Epithelial cell of esophagus (primary cell): Measurements from ENCODE around the gene PLCL2.

Experiments
- DNase-seq: peaks from one replicate; pipeline ENCODE4 v3.0.0; 2010; ENCODE audit warnings: low read depth
- H3K4me3 ChIP-seq: 2 replicates; pipeline ENCODE4 v1.5.1; 2011; ENCODE audit warnings: mild to moderate bottlenecking, low read length, control low read depth
- TF ChIP-seq, protein P1 (sequence below): IDR thresholded peaks from 2 replicates; pipeline ENCODE4 v1.5.1; 2011; ENCODE audit warnings: low read depth, mild to moderate bottlenecking, low read length, control low read depth, inconsistent platforms; ENCODE audit not compliant: insufficient read depth; ENCODE audit errors: missing control alignments

Gene PLCL2

DNA sequence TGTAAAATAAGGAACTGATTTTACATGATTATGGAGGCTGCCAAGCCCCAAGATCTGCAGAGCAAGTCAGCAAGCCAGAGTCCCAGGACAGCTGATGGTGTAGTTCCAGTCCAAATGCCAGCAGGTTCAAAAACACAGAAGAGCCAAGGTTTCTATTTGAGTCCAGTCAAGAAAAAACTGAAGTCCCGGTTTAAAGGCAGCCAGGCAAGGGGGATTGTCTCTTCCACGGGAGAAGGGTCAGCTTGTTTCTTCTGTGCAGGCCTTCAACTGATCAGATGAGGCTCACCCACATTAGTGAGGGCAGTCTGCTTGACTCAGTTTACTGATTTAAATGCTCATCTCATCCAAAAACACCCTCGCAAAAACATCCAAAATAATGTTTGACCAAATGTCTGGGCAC lies 246.2 kb downstream of the PLCL2 start:
- DNase-seq, result no peak
- TF ChIP-seq, protein P1, sequence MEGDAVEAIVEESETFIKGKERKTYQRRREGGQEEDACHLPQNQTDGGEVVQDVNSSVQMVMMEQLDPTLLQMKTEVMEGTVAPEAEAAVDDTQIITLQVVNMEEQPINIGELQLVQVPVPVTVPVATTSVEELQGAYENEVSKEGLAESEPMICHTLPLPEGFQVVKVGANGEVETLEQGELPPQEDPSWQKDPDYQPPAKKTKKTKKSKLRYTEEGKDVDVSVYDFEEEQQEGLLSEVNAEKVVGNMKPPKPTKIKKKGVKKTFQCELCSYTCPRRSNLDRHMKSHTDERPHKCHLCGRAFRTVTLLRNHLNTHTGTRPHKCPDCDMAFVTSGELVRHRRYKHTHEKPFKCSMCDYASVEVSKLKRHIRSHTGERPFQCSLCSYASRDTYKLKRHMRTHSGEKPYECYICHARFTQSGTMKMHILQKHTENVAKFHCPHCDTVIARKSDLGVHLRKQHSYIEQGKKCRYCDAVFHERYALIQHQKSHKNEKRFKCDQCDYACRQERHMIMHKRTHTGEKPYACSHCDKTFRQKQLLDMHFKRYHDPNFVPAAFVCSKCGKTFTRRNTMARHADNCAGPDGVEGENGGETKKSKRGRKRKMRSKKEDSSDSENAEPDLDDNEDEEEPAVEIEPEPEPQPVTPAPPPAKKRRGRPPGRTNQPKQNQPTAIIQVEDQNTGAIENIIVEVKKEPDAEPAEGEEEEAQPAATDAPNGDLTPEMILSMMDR, result no peak
- no peak overlapping the region for H3K4me3 ChIP-seq

DNA sequence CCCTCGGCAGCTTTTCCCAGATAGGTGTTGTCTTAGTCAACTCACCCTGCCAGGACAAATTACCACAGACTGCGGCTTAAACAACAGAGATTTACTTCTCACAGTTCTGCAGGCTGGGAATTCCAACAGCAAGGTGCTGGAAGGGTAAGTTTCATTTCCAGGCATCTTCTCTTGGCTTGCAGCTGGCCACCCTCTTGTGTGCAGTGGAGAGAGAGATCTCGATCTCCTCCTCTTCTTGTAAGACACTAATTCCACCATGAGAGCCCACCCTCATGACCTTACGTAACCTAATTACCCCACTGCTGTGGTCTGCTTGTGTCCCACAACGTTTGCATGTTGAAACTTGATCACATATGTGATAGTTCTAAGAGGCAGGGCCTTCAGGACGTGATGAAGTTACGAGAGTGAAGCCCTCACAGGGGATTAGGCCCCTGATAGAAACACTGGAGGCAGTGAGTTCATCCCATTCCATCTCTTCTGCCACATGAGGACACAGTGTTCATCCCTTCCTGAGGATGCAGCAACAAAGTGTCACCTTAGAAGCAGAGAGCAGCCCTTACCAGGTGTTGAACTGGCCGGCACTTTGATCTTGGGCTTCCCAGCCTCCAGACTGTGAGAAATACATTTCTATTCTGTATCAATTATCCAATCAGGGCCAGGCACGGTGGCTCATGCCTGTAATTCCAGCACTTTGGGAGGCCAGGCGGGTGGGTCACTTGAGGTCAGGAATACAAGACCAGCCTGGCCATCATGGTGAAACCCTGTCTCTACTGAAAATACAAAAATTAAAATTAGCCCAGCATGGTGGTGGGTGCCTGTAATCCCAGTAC lies 247.7 kb downstream of the PLCL2 start:
- H3K4me3 ChIP-seq, result no peak overlapping the region
- TF ChIP-seq, protein P1, result no peak
- DNase-seq, result no peak

DNA sequence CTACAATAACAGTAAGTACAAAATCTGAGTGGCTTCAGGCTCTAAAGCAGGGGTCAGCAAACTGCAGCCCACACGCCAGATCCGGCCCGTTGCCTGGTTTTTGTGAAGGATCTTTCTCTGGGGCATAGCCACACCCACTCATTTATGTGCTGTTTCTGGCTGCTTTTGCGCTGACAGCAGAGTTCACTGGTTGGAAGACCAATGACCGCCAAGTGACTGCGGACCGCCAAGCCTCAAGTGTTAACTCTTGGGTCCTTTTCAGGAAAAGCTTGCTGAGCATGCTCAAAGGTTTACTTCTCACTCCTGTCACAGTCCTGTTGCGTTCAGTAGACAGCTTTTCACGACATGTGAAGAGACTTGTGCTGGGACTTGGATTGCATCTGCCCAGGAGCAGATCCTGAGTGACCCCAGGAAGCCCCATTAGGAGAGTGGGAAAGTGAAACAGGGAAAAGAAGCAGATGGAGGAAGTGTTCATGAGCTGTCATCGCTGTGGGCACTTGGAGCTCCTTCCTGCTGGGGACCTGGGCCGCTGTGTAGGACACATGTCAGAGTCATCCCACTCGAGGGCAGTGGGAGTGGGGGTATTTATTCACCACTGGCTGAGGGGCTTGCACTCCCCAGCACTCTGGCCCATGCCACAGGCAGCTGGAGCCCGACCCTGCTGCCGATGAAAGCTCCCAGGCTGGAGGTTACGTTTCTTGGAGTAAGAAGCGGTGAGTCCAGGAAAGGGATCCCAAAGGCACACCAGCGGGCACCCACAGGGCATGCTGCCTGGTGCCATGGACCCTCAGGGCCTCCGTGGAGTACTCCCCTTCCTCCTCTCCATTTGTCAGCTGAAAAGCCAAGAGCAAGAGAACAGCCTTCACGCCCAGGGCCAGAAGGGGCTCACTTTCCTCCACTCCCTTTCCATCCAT lies 249.1 kb downstream of the PLCL2 start:
- no peak overlapping the region for H3K4me3 ChIP-seq
- TF ChIP-seq, protein P1, result no peak
- no peak for DNase-seq

DNA sequence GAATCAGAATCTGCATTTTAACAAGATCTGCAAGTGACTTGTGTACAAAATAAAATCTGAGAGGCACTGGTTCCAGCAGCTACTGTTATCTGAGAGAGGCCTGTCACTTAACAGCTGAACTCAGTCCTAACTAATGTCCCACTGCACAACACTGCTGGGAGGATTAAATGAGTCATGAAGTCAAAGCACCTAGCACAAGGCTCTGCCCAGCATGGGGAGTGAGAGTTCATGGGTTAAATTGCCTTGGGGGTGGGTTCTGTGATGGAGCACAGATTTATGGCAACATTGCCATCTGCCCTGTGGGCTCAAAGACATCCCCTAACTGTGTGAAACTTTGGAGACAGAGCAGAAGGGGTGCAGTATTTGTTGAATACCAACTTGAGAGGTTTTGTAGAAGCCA lies 250.9 kb downstream of the PLCL2 start:
- DNase-seq, result no peak
- no peak overlapping the region for H3K4me3 ChIP-seq
- TF ChIP-seq, protein P1, result no peak

DNA sequence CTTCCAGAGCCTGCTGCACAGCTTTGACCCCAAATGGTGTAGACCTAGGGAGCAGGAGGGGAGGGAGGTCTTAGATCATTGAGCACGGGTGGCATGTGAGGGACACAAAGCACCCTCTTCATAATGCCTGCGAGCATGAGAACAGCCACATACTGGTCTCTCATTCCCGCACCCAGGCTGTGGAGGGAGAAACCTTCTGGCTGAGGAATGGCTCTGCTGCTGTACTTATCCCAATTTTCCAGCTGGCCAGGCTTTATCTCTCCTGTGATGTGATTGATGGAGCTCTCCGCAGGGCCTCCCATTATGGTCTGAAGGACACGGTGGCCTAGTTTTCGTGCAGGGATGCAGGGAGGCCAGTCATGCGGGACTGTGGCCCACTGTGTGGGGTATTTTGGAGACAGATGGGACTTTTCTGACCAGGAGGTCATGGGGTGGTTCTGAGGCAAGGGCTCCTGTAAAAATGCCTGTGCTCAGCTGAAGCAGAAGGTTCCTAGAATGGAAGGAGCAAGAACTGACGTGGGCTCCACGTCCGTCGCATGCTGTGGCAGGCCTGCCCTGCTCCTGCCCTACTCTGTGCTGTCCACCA lies 251.5 kb downstream of the PLCL2 start:
- no peak overlapping the region for H3K4me3 ChIP-seq
- no peak for DNase-seq
- TF ChIP-seq, protein P1, result no peak

DNA sequence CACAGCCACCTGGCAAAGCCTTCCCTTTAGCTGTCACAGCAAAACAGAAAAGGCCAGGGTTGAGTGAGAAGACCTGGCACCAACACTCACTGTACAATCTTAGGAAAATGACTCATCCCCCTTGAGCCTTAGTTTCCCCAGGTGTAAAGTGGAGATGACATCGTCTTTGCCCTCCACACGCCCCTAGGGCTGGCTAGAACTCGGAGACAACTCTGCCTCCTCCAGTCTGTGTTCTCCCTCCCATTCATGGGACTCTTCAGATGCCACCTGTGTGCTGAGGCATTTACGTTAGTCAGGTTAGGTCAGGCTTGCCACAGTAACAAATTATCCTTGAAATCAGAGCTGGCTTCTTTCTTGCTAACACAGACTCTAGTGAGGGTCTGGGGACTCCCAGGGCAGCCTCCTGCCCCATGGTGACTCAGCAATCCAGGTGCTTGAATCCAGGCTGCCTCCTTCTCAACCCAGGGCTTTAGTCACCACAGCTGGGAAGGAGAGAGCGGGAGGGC lies 252.6 kb downstream of the PLCL2 start:
- TF ChIP-seq, protein P1, result no peak
- no peak overlapping the region for H3K4me3 ChIP-seq
- DNase-seq, result no peak
